Mesodermal cell (in vitro differentiated cells): ENCODE results near the gene ALCAM.
"Not testable (repeated sequence)": the region's sequence is repeated elsewhere in the genome, so short reads cannot be mapped to it uniquely, and the experiment has no call there.

Experiments used
- H3K27ac ChIP-seq: 2 replicates; pipeline ENCODE4 v1.7.0; 2013; ENCODE audit warnings: mild to moderate bottlenecking, low read depth, low read length, moderate library complexity; ENCODE audit not compliant: severe bottlenecking
- H3K36me3 ChIP-seq: 2 replicates; pipeline ENCODE4 v1.7.1; 2013; ENCODE audit warnings: mild to moderate bottlenecking, low read length, moderate library complexity; ENCODE audit not compliant: control insufficient read depth, insufficient read depth
- H3K4me1 ChIP-seq: one replicate; pipeline ENCODE4 v1.7.1; 2013; ENCODE audit warnings: mild to moderate bottlenecking, low read length; ENCODE audit not compliant: insufficient read depth, control insufficient read depth, poor library complexity, severe bottlenecking
- H3K4me3 ChIP-seq: 2 replicates; pipeline ENCODE4 v1.7.0; 2013; ENCODE audit warnings: low read length, control low read depth, mild to moderate bottlenecking; ENCODE audit not compliant: insufficient read depth, poor library complexity, severe bottlenecking; ENCODE audit errors: extremely low read depth
- H3K9me3 ChIP-seq: 2 replicates; pipeline ENCODE4 v1.7.1; 2013; ENCODE audit warnings: mild to moderate bottlenecking, low read length, moderate library complexity; ENCODE audit not compliant: control insufficient read depth
- WGBS, 2 experiments: methylation state at CpG; one replicate each; pipeline ENCODE4 v1.1.5; 2013; ENCODE audit warnings: missing lambda C conversion rate in 2 of 2; ENCODE audit not compliant: insufficient coverage in 2 of 2; 5-methylcytosine and 5-hydroxymethylcytosine counted together

Gene ALCAM

DNA sequence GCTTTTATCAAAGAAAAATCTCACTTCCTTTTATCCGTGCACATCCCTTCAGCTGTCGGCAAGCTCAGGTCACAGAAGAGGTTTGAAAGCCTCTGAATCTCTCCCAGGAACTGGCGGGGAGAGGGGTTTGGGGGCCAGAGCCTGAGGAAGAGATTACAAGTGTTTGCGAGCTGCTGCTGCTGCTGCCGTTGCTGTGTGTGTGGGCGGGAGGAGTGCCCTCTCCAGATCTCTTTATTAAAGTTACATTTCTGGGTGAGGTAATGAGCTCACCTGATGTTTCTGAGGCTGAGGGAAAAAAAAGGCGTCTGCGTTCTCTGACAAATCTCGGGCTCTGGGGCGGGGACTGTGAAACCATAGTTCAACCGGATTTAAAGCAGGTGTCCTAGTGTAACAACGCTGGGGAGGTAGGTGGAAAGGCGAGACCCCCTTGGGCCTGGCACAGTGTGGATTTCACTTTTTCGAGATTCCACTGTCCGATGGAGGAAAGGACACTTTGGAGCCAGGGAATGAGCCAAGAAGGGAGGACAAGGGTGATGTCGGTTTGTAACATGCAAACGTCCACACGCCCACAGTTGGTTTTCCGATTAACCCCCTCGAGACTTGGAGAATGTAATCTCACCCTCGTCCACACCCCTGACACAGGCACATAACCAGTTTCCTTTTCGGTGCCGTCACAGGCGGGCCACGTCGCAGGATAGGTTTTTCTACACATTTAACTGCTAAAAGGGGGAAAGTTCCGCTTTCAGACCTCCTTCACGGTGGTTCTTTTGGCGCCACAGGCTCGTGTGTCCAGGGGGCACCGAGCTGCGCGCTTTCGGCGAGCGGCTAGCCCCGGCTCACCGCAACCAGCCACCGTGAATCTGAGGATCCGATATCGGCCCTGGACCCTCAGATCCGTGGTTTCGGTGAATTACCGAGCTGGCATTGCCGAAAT lies 2.1 kb downstream of the ALCAM start:
- Histone ChIP-seq H3K4me1 (peaks cover 18% of the 10 kb centered on the region), H3K27ac (peak overlapping the region; percentile 50), H3K4me3 (peak overlapping the region; percentile 65), H3K9me3 (no peaks in the 10 kb centered on the region), H3K36me3 (no peaks in the 10 kb centered on the region)
- 0 to 1% methylated on average over 29 to 33 of the region's 45 CpGs for WGBS, 2 experiments

DNA sequence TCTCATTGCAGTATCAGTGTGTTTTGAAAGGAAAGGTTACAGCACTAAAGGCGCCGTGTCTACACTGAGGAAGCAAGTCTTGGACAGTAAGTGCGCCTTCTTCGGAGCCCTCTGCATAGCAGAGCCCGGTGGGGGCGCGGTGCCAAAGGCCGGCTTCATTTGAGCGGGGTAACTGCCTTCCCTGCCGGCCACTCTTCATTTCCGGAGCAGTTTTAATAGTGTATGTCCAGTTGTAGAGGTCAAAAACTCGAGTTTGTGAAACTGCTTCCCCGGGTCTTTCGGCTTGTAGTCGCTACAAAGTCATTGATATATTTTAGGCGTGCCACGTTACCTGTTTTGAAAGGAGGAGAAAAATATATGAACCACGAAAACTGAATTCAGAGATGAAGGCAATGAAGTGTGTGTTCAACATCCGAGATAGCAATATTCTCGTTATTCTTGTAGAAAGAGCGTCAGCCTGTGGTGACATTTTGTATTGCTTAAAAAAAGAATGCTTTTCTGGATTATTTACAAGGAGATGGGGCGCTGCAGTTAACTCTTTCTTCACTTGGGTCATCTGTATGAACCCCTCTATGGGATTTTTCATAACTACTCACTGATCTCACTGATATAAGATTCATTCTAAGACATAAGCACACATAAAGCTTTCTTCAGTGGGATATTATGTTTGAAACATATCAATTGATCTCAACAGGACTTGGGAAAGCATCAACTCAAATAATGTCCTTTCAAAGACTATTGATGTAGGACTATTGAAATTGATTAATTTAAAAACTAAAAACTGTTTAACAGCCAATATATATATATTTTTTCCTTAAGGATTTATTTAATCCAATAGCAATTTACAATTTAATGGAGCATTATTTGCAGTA lies 3.0 kb downstream of the ALCAM start:
- WGBS, 2 experiments: 1 to 4% methylated on average over 18 to 19 of the region's 22 CpGs
- no peaks in the 10 kb centered on the region for H3K36me3 ChIP-seq
- H3K27ac ChIP-seq: peak overlapping the region; percentile 50
- peak overlapping the region; percentile 65 for H3K4me3 ChIP-seq
- no peaks in the 10 kb centered on the region for H3K9me3 ChIP-seq
- H3K4me1 ChIP-seq: peaks cover 12% of the 10 kb centered on the region

DNA sequence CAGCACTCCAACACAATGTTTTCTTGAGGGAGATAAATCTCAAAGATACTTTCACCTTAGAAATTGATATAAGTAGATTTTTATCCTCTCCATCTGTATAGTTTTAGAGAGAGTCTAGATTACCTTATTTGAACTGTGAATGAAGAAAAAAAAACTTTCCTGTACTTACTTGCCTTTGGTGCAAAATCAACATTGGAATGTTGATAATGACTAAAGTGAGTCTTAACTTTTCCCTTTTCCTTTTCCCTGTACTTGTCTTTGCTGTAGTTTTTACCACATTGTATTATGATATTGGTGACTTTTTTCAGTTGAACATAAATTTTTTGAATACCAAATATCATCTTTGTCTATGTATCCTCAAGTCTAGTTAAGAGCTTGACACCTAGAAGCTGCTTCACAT lies 6.7 kb downstream of the ALCAM start:
- Histone ChIP-seq H3K4me1 (peaks cover 8% of the 10 kb centered on the region), H3K36me3 (no peaks in the 10 kb centered on the region), H3K4me3 (no peak overlapping the region)

DNA sequence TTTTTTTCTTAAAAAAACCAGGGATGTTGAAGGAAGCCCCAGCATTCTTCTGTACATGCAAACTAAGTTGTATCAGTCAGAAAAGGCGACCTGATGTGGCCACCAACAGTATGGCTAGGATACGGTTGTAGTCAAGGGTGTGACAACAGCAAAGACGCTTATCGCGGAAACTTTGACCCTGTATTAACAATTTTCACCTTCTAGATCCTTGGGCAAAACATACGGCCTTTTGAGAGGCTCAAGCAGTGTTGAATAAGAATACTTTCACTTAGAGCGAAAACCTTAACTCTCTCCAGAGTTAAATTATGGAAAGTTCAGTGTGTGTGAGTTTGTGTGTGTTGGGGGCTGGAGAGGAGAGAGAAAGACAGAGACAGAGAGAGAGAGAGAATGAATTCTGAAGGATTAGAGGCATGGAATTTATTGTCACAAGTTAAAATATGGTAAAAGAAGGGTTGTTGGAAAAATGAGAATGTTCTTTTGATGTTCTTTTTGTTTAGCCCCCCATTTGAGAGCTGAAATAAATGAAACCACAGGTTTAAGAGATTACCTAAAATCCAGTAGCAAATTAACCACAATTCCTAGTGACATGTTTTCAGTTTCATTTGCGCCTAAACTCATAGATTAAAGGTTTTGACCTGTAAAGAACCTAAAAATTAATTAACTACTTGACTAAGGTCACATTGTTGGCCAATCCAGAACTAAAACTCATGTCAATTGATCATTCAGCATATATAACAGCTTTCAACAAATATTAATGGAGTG lies 9.2 kb downstream of the ALCAM start:
- WGBS, 2 experiments: 87 to 95% methylated on average over 3 to 6 of the region's 8 CpGs
- H3K36me3 ChIP-seq: no peaks in the 10 kb centered on the region

More for the DNA sequence above, 6.7 kb downstream of the ALCAM start:
- Histone ChIP-seq H3K27ac (no peak overlapping the region), H3K9me3 (no peaks in the 10 kb centered on the region)

DNA sequence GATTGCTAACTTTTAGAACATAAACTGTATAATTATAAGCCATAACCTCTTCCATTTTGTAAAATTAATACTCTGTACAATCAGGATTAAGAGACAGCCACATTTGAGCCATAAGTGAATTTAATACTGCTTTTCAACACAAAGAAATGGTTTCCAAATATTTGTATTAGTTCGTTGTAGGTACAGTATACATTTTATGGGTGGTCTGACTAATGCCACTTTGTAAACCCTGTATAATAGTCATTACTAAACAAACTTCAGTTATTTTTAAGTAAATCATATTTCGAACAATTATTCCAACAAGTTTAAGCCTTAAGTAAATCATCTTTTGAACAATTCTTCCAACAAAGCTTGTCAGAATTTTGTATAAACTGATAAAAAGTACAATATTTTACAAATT lies 11.0 kb downstream of the ALCAM start:
- no CpG with 5 or more reads among the region's 2 CpGs for WGBS, 2 experiments
- H3K4me1 ChIP-seq: no peaks in the 10 kb centered on the region
- no peaks in the 10 kb centered on the region for H3K9me3 ChIP-seq
- no peak overlapping the region for H3K27ac ChIP-seq
- no peak overlapping the region for H3K4me3 ChIP-seq
- H3K36me3 ChIP-seq: no peaks in the 10 kb centered on the region

More for the DNA sequence above, 9.2 kb downstream of the ALCAM start:
- Histone ChIP-seq H3K4me3 (no peak overlapping the region), H3K9me3 (no peaks in the 10 kb centered on the region), H3K4me1 (no peaks in the 10 kb centered on the region), H3K27ac (no peak overlapping the region)

DNA sequence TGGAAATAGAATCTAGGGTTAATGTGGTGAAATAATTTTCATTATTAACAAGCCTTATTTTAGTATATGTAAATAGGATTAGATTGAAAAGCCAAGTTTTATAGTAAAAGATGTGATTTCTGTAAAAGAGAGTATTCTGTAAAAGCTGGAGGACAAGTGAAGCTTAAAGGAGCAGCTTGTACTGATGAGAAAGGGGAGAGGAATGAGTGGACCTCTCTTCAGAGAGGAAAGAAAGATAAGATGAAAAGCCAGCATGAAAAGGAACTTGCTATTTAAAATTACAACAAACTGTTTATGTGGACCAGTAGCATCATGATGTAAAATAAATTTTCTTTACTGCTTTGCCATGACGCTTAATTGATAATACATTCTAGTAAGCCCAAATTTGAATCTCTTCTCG lies 18.5 kb downstream of the ALCAM start:
- WGBS, 2 experiments: 80 to 90% methylated on average over 1 to 2 of the region's 2 CpGs
- no peak overlapping the region for H3K4me3 ChIP-seq
- no peaks in the 10 kb centered on the region for H3K9me3 ChIP-seq
- no peak overlapping the region for H3K27ac ChIP-seq
- H3K4me1 ChIP-seq: peaks cover 5% of the 10 kb centered on the region
- no peaks in the 10 kb centered on the region for H3K36me3 ChIP-seq

DNA sequence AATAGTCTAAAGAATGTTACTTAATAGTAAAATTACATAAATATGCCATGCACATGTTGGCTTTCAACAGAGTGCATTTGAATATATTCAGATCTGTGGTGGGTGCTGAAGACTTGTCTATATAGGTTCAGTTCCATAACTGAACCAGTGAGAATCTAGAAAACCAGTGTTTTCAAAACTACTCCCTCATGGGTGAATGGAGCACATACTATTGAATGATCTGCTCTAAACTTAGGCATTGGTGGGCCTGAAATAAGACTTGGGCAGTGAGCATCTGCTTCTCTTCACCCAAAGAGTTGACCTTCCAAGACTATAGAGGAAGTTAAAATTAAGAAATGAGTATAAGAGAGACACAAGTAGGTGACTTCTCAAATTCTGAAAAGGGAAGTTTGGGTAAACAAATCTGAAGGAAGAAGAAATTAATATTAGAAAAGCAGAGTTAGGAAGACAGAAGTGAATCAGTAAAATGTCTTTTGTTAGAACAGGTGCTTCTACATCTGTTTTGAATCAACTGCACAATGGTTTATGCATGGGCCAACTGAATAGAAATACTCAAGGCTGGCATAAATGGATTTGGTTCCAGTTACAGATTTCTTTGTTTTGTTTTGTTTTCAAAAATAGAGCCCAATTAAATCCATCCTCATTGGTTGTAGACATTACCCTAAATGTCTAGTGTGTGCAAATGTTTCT lies 19.3 kb downstream of the ALCAM start:
- Histone ChIP-seq H3K4me3 (no peak overlapping the region), H3K36me3 (no peaks in the 10 kb centered on the region), H3K4me1 (peaks cover 5% of the 10 kb centered on the region), H3K27ac (no peak overlapping the region), H3K9me3 (no peaks in the 10 kb centered on the region)

DNA sequence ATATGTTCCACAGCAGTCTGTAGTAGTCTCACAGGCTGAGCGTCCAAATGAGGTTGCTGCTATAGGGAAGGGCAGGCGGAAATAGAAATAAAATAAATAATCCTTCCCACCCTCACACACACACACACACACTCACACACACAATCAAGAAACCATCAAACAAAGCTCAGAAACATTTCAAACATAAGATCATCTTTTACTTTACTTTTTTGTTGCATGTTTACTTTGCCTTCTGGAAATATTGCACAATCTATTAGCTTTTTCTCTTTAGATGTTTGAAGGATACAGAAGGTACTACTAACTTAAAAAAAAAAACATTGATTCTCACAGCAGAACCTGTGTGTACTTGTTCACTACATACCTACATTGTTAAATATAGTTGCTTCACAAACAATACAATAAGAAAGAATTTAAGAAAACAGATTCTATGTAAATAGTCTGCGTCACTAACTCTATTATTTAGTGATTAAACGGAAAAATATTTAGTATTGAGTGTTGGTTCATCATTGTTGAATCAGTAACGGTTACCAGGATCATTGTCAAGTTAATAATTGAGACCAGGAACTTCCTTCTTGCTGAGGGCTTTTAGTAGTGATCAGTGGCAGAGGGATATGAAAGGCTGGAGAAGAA lies 20.5 kb downstream of the ALCAM start:
- Histone ChIP-seq H3K36me3 (no peaks in the 10 kb centered on the region), H3K4me1 (peaks cover 5% of the 10 kb centered on the region), H3K4me3 (no peak overlapping the region), H3K27ac (no peak overlapping the region), H3K9me3 (no peaks in the 10 kb centered on the region)
- no CpG with 5 or more reads among the region's 5 CpGs for WGBS, 2 experiments

DNA sequence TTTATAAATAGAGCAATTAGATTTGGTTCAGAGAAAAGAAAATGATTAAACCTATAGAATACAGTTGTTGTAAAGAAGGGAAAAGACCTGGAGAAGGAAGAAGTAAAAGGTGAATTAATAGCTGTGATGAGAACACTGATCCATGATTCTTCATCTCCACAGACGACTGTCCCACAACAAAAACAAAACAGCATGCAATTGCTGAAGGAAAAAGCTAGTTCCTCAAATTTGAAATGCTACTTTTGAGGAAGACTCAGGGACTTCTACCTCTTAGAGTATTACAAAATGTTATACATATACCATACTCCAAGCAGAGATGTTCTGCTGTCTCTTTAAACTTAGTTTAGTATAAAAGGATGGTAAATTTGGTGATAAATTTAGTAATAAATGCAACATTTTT lies 21.5 kb downstream of the ALCAM start:
- no CpG with 5 or more reads among the region's 1 CpG for WGBS, 2 experiments

DNA sequence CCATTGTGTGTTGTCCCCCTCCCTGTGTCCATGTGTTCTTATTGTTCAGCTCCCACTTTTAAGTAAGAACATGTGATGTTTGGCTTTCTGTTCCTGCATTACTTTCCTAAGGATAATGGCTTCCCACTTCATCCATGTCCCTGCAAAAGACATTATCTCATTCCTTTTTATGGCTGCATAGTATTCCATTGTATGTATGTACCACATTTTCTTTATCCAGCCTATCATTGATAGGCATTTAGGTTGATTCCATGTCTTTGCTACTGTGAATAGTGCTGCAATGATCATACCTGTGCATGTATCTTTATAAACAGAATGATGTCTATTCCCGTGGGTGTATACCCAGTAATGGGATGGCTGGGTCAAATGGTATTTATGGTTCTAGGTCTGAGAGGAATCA lies 23.1 kb downstream of the ALCAM start:
- H3K36me3 ChIP-seq, H3K27ac ChIP-seq, H3K4me3 ChIP-seq, H3K9me3 ChIP-seq: not testable (repeated sequence)
- WGBS, 2 experiments: no CpG with 5 or more reads among the region's 1 CpG
- peaks cover 12% of the 10 kb centered on the region for H3K4me1 ChIP-seq

More for the DNA sequence above, 21.5 kb downstream of the ALCAM start:
- no peaks in the 10 kb centered on the region for H3K36me3 ChIP-seq
- no peak overlapping the region for H3K27ac ChIP-seq
- H3K9me3 ChIP-seq: no peaks in the 10 kb centered on the region
- no peak overlapping the region for H3K4me3 ChIP-seq
- H3K4me1 ChIP-seq: peaks cover 5% of the 10 kb centered on the region
